Adrenal gland (tissue), 12 donors: ENCODE data around the gene ATG101. TPM values are rescaled to one million over a fixed set of nuclear protein-coding genes. Genes with fewer than 3 reads are reported as not detected.

Experiments
- DNase-seq, 7 donors: peaks; one replicate each; pipeline ENCODE4 v3.0.0-alpha.2; 2019 to 2020
- H3K27ac ChIP-seq, 5 donors: fragments of 200-600 bp; sonication (generic) in 4 of 5; 1 replicate in 3 of 5; 2 replicates in 2 of 5; pipeline versions ENCODE4 v1.5.1 to v1.8.0; 2016 to 2020; ENCODE audit warnings: mild to moderate bottlenecking in 1 of 5
- H3K27me3 ChIP-seq: fragments of 200-600 bp; 2 replicates; pipeline ENCODE4 v1.8.0; 2021
- H3K36me3 ChIP-seq, 2 donors: fragments of 200-600 bp; replicated peaks in 1 of 2; 1 replicate in 1 of 2; 2 replicates in 1 of 2; pipeline versions ENCODE4 v1.5.1 to v1.8.0; 2018 to 2022
- H3K4me1 ChIP-seq, 2 donors: fragments of 200-600 bp; replicated peaks in 1 of 2; 1 replicate in 1 of 2; 2 replicates in 1 of 2; pipeline versions ENCODE4 v1.5.1 to v1.8.0; 2018 to 2021
- H3K4me3 ChIP-seq, 4 donors: fragments of 200-600 bp; sonication (generic) in 3 of 4; one replicate each; pipeline ENCODE4 v1.5.1; 2016 to 2018
- H3K9me3 ChIP-seq, 3 donors: fragments of 200-600 bp; sonication (generic) in 1 of 3; replicated peaks in 1 of 3; 1 replicate in 2 of 3; 2 replicates in 1 of 3; pipeline versions ENCODE4 v1.5.1 to v1.8.0; 2016 to 2021
- POLR2A ChIP-seq, 2 donors: fragments of 450-650 bp; IDR thresholded peaks; one replicate each; pipeline ENCODE4 v1.6.1; 2017; ENCODE audit warnings: antibody characterized with exemption in 2 of 2, mild to moderate bottlenecking in 2 of 2, moderate library complexity in 1 of 2
- WGBS, 4 donors: extraction: QIAGEN DNeasy Blood & Tissue Kit in 2 of 4; methylation state at CpG; one replicate each; pipeline versions ENCODE4 v1.1.5 to v1.1.7; 2013 to 2017; 5-methylcytosine and 5-hydroxymethylcytosine counted together
- intact Hi-C, 2 donors: fragments of 100-400 bp; cut with DNase I; formaldehyde crosslinking; loops; one replicate each; pipeline versions ENCODE4 v1.14.1 to v1.15.0; 2022 to 2023
- polyA plus RNA-seq, 3 donors: library from polyadenylated mRNA; stranded (reverse); fragments of 200-250 nt in 2 of 3; fragments of 350-450 nt in 1 of 3; fragmentation: Illumina TruSeq in 1 of 3; extraction: RNeasy Lipid Tissue Mini Kit (QIAGEN cat#74804) in 1 of 3; gene quantifications; one replicate each; pipeline ENCODE4 v1.2.3, GENCODE V29; 2013 to 2014
- total RNA-seq, 9 donors: library from RNA; depleted of rRNA in 4 of 9; stranded (reverse); fragments of >200 nt in 4 of 9; fragments of 120-200 nt in 1 of 9; fragmentation: NEBNext Ultra II Directional in 1 of 9; extraction: Animal tissue kit (Norgen Biotek cat#: 25700) in 1 of 9; gene quantifications; one replicate each; pipeline versions ENCODE4 v1.1.0 to v1.2.4, GENCODE V29; 2013 to 2023
- TF ChIP-seq, protein P1 (sequence below), 6 experiments: fragments of 450-650 bp in 4 of 6; fragments of 200-600 bp in 2 of 6; sonication (generic) in 1 of 6; IDR thresholded peaks; 1 replicate in 5 of 6; 2 replicates in 1 of 6; pipeline versions ENCODE4 v1.5.1 to v1.8.0; 2016 to 2021; ENCODE audit warnings: antibody characterized with exemption in 6 of 6, mild to moderate bottlenecking in 2 of 6, moderate library complexity in 1 of 6
- donor health status: healthy with polysubstance abuse.
- donor health status: Bipolar disorder and iron deficiency.
- donor health status: DM: yes; HTN: yes; CAD: no.
- donor health status: DM: no; HTN: no; CAD: no.
- donor health status: DM: no; HTN: no; CAD: no.
- donor health status: DM: yes; HTN: yes; CAD: no.

ATG101 gene
- total and polyA plus RNA-seq, 12 donors, result 20.9 to 60.4 (median 36.9) TPM

DNA sequence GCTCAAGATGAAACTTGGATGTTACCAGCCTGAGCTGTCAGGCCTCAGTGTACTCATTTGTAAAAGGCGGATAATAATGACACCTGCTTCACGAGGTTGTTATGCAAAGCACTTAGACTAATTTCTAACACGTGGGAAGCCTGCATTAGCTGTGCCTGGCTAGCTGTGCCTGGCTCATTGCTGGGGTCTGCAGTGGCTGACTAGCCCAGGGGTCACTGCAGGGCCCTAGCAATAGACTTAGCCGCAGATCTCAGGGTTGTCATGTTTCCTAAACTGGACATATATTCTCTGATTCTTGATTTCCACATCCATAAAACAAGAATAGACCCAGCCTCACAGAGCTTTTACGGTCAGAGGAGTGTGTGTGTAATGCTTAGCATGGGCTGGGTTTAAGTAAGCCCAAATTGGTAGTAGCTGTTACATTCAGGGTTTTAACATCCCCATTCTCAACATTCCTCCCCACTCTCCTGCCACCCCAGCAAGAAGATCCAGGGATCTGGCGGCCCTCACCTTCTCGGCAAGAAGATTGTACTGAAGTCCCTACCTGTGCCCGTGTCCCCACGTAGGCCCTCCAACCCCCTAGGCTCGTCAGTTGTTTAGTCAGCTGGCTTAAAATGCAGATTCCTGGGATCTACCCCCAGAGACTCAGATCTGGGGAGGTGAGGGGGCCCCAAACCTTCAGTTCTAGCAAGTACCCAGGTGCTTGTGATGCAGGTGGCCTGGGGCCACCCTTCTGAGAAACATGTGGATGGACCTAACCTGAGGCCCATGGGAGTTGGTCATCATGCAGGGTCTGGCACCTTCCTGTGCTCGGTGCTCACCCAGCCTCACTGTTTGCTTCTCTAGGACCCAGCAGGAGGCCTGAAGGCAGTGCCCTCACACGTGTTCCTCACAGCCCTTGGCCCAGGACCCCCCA lies 9.9 kb upstream of the ATG101 start:
- Histone ChIP-seq H3K27me3 (no peaks in the 10 kb centered on the region), H3K4me3 (no peak overlapping the region), H3K36me3 (peaks cover 0 to 51% of the 10 kb centered on the region in 2 donors), H3K9me3 (no peaks in the 10 kb centered on the region), H3K27ac (peak overlapping the region in 2 of 5 donors; percentile 91 to 98), H3K4me1 (peaks cover 29 to 30% of the 10 kb centered on the region in 2 donors)
- WGBS, 4 donors, result 78 to 92% (median 83%) methylated on average over 10 to 12 of the region's 12 CpGs
- intact Hi-C loops, result no loop called here
- peak in 5 of 7 donors; percentile 26 to 82 (median 69) for DNase-seq
- TF ChIP-seq POLR2A (IDR thresholded peaks at IDR 0.05), result peak in 1 of 2 donors; percentile 43
- TF ChIP-seq, protein P1, sequence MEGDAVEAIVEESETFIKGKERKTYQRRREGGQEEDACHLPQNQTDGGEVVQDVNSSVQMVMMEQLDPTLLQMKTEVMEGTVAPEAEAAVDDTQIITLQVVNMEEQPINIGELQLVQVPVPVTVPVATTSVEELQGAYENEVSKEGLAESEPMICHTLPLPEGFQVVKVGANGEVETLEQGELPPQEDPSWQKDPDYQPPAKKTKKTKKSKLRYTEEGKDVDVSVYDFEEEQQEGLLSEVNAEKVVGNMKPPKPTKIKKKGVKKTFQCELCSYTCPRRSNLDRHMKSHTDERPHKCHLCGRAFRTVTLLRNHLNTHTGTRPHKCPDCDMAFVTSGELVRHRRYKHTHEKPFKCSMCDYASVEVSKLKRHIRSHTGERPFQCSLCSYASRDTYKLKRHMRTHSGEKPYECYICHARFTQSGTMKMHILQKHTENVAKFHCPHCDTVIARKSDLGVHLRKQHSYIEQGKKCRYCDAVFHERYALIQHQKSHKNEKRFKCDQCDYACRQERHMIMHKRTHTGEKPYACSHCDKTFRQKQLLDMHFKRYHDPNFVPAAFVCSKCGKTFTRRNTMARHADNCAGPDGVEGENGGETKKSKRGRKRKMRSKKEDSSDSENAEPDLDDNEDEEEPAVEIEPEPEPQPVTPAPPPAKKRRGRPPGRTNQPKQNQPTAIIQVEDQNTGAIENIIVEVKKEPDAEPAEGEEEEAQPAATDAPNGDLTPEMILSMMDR (IDR thresholded peaks at IDR 0.05), result peak in 1 of 6 experiments; percentile 1

DNA sequence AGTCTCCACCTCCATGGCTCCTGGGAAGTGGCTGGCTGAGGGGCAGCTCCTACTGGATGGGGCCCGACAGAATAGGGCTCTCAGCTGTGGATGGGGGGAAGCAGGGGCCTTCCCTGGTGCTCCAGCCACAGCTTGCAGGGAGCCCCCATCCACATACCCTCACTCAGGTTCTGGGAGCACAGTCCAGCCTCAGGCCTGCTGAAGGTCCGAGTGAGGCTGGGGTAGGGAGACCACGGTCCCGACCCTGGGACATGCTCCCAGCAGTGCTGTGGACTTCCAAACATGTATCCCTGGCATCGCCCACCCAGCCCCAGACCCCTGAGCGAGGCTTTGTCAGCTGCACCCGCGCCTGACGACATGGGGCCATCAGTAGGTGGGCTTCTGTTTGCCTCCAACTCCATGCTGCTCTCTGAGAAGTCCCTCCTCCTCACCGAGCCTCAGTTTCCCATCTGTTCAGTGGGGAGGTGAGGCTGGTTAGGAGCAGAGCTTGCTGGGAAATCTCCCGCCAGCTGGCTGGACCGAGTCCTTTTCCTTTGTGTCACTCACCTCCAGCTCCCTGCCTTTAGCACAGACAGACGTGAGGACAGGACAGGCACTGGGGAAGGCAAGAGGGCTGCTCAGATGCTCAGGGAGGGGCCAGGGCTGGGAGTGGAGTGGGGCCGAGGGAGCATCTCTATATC lies 9.1 kb upstream of the ATG101 start:
- H3K36me3 ChIP-seq, result peaks cover 0 to 43% of the 10 kb centered on the region in 2 donors
- H3K4me1 ChIP-seq, result peaks cover 29 to 31% of the 10 kb centered on the region in 2 donors
- TF ChIP-seq POLR2A (IDR thresholded peaks at IDR 0.05), result peak in 1 of 2 donors; percentile 3
- TF ChIP-seq, protein P1 (IDR thresholded peaks at IDR 0.05), result peak in 1 of 6 experiments; percentile 1
- 74 to 78% (median 76%) methylated on average over 11 to 14 of the region's 14 CpGs for WGBS, 4 donors
- H3K4me3 ChIP-seq, result no peak overlapping the region
- peak in 3 of 7 donors; percentile 31 to 70 (median 64) for DNase-seq
- H3K9me3 ChIP-seq, result no peaks in the 10 kb centered on the region
- H3K27ac ChIP-seq, result peak overlapping the region in 3 of 5 donors; percentile 17 to 98 (median 91)
- H3K27me3 ChIP-seq, result no peaks in the 10 kb centered on the region
- intact Hi-C loops, result no loop called here

DNA sequence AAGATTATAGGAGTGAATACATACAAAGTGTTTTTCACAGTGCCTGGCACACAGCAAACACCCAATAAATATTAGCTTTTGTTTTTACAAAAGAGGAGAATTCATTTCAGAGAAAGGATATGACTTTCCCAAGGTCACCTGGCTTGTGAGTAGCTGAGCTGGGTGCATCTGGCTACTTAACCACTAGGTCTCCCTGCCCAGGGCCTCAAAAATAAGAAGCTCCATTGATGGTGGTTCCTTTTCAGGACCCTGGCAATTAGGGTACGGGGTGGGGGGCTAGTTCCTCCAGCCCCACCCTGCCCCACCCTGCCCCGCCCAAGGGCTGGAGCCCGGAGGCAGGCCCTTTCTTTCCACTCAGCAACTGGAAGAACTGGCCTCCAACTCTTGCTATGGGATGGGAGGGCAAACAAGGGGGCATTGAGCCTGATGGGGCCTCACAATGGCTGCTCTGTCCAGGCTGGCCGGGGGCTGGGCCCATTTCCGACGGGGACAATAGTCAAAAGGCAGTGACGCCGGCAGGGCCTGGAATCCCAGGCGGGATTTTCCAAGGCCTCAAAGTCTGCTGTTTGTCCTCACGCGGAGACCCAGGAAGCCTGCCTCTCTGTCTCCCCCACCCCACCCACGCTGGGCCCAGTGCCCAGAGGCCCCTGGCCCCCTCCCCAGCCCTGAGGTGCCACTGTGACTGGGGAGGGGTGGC lies 8.2 kb upstream of the ATG101 start:
- H3K36me3 ChIP-seq, result peaks cover 0 to 33% of the 10 kb centered on the region in 2 donors
- DNase-seq, result peak in 3 of 7 donors; percentile 40 to 58 (median 54)
- H3K27ac ChIP-seq, result peak overlapping the region; percentile 75 to 98 (median 87)
- 67 to 84% (median 78%) methylated on average over 6 to 12 of the region's 12 CpGs for WGBS, 4 donors
- H3K4me1 ChIP-seq, result peaks cover 29 to 31% of the 10 kb centered on the region in 2 donors
- no peaks in the 10 kb centered on the region for H3K9me3 ChIP-seq
- intact Hi-C loops, result no loop called here
- no peak overlapping the region for H3K4me3 ChIP-seq
- TF ChIP-seq, protein P1 (IDR thresholded peaks at IDR 0.05), result peak in 1 of 6 experiments; percentile 15
- TF ChIP-seq POLR2A (IDR thresholded peaks at IDR 0.05), result no peak
- no peaks in the 10 kb centered on the region for H3K27me3 ChIP-seq
